HUES48 (cell line): ENCODE measurements around the gene OPHN1.
A peak's percentile ranks its signal among the peaks of the same experiment; 100 is the strongest.

Source experiments
- H3K27ac ChIP-seq: one replicate; pipeline ENCODE4 v1.7.0; 2013; ENCODE audit warnings: low read depth, low read length, inconsistent platforms
- H3K27me3 ChIP-seq: 2 replicates; pipeline ENCODE4 v1.6.1; 2013; ENCODE audit warnings: mild to moderate bottlenecking, low read length; ENCODE audit not compliant: control insufficient read depth, insufficient read depth
- H3K36me3 ChIP-seq: 2 replicates; pipeline ENCODE4 v1.6.1; 2013; ENCODE audit warnings: low read length; ENCODE audit not compliant: control insufficient read depth, insufficient read depth
- H3K4me1 ChIP-seq: 2 replicates; pipeline ENCODE4 v1.6.1; 2013; ENCODE audit warnings: mild to moderate bottlenecking, low read length; ENCODE audit not compliant: control insufficient read depth, insufficient read depth
- H3K4me3 ChIP-seq: 2 replicates; pipeline ENCODE4 v1.5.1; 2013; ENCODE audit warnings: mild to moderate bottlenecking, low read depth, low read length
- H3K9ac ChIP-seq: 2 replicates; pipeline ENCODE4 v1.6.1; 2013; ENCODE audit warnings: mild to moderate bottlenecking, low read depth, low read length, moderate library complexity
- H3K9me3 ChIP-seq: 2 replicates; pipeline ENCODE4 v1.6.1; 2013; ENCODE audit warnings: low read length; ENCODE audit not compliant: control insufficient read depth, insufficient read depth

The OPHN1 gene

DNA sequence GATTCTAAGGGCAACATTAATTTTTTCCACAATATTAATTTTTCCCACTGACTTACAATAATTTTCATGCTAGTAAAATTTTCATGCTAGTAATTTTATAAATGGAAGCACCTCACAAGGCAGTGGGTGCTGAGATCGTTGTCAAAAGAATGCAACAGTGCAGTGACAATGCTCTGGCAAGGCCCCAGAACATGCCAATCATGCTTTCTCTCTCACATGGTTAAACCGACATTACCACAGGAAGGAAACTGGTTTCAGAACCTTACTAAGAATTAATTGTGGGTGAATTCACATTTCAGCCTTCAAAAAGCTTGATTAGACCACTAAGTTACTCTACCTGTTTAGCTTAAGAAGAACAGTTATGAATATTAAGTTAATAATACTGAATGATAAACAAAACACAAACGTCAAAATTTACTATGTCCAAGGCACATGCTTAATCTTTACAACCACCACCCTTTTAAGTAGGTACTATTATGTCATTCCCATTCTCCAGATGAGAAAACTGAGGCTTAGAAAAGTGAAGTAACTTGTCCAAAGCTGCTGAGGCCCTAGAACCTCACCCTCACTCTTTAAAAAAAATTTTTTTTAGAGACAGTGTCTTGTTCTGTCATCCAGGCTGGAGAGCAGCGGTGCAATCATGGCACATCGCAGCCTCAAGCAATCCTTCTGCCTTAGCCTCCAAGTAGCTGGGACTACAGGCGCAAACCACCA is 10.0 kb upstream of the OPHN1 start:
- Histone ChIP-seq H3K4me1 (no peaks in the 10 kb centered on the region), H3K9me3 (peaks cover 36% of the 10 kb centered on the region), H3K27ac (no peak overlapping the region), H3K4me3 (no peak overlapping the region), H3K27me3 (no peaks in the 10 kb centered on the region), H3K9ac (no peak overlapping the region), H3K36me3 (no peaks in the 10 kb centered on the region)

DNA sequence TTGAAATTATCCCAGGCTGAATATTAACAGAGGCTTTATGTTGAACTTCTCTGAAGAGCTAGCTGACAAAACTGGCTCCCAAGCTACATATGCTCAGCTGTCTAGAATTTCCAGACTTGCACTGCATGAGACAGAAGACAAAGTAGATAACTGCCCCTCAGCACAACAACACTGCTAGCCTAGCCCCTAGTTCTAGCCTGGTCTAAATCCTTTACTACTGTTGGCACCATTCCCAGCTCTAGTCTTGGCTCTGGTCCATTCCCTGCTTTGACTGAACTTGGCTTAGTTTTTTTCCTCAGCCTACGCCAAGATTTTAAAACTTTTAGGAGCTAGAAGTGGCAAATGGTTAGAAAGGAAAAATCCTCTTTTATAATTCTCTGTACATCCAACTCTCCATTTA is 7.6 kb upstream of the OPHN1 start:
- Histone ChIP-seq H3K4me1 (no peaks in the 10 kb centered on the region), H3K9me3 (peaks cover 42% of the 10 kb centered on the region), H3K4me3 (no peak overlapping the region), H3K9ac (no peak overlapping the region), H3K27me3 (no peaks in the 10 kb centered on the region), H3K27ac (no peak overlapping the region), H3K36me3 (no peaks in the 10 kb centered on the region)

DNA sequence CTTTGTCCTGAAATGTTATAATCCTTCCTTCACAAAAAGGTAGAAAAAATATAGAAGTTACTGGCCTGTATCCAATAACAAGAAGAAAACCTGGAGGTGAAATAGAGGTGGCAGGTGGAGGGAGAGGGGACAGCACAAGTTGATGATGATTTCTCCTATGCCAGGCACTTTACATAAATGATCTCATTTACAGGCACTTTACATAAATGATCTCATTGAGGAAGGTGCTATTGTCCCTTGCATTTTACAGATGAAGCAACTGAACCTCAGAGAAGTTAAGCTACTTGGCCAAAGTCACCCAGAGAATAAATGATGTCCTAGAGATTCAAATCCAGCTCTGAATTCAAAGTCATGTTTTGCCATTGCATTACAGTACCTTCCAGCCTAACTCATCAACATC is 7.1 kb upstream of the OPHN1 start:
- no peaks in the 10 kb centered on the region for H3K4me1 ChIP-seq
- H3K36me3 ChIP-seq = no peaks in the 10 kb centered on the region
- no peak overlapping the region for H3K27ac ChIP-seq
- peaks cover 42% of the 10 kb centered on the region for H3K9me3 ChIP-seq
- H3K9ac ChIP-seq = no peak overlapping the region
- no peak overlapping the region for H3K4me3 ChIP-seq
- H3K27me3 ChIP-seq = no peaks in the 10 kb centered on the region

DNA sequence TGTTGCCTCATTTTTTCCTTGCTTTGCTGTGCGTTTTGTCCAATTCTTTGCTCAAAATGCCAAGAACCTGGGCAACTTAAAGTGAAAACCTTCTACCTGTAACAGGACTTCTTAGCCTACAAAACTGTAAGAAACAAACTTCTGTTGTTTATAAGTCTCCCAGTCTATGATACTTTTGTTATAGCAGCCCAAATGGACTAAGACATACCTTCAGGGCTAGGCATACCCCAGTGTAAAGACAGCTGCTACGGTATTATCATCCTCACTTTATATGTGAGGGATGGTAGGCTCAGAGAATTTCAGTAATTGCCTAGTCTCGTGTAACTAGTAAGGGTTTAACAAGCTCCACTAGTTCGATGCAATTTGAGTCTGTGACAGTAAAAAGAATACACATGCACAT is 6.0 kb upstream of the OPHN1 start:
- Histone ChIP-seq H3K9me3 (peaks cover 45% of the 10 kb centered on the region), H3K4me3 (no peak overlapping the region), H3K36me3 (no peaks in the 10 kb centered on the region), H3K27ac (no peak overlapping the region), H3K9ac (no peak overlapping the region), H3K27me3 (no peaks in the 10 kb centered on the region), H3K4me1 (no peaks in the 10 kb centered on the region; the same call in 1 of the 2 replicates)

DNA sequence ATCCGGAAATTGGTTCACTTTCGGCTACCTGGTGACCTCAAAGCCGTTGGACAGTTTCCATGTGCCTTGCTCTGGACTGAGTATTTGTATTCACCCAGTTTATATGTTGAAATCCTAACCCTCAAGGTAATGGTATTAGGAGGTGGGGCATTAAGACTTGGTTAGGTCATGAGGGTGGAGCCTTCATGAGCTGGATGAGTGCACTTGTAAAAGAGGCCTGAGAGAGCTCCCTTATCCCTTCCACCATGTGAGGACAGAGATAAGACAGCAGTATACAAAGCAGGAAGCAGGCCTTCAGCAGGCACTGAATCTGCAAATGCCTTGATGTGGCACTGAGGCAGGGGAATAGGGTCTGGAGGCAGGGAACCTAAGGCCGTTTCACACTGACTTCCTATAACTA is 5.3 kb upstream of the OPHN1 start:
- no peaks in the 10 kb centered on the region for H3K36me3 ChIP-seq
- H3K4me1 ChIP-seq = no peaks in the 10 kb centered on the region; the same call in 1 of the 2 replicates
- no peak overlapping the region for H3K4me3 ChIP-seq
- peaks cover 41% of the 10 kb centered on the region for H3K9me3 ChIP-seq
- H3K27me3 ChIP-seq = no peaks in the 10 kb centered on the region
- H3K9ac ChIP-seq = no peak overlapping the region
- H3K27ac ChIP-seq = no peak overlapping the region

DNA sequence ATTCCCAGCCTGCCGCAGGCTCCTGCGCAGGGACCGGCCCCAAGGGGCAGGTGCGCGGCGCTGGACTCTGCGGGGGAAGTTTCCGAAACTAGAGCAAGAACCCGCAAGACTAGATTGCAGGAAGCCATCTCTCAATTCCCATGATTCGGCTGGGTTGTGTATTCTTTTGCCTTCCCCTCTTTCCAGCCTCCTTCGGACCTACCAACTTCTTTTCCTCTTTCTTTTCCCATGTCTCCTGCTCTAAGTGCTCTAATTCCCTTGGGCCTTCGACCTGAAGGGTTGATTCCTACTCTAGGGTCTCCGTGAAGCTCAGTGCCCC is 645 bp upstream of the OPHN1 start:
- H3K36me3 ChIP-seq = 0 out of 2 replicates have a peak, but pooled peaks cover 6% of the 10 kb centered on the region
- peaks cover 15% of the 10 kb centered on the region for H3K9me3 ChIP-seq
- H3K9ac ChIP-seq = peak overlapping the region; percentile 48
- H3K4me1 ChIP-seq = no peaks in the 10 kb centered on the region; the same call in 1 of the 2 replicates
- peak overlapping the region; percentile 83 for H3K27ac ChIP-seq
- peak overlapping the region; percentile 57 for H3K4me3 ChIP-seq
- no peaks in the 10 kb centered on the region for H3K27me3 ChIP-seq

DNA sequence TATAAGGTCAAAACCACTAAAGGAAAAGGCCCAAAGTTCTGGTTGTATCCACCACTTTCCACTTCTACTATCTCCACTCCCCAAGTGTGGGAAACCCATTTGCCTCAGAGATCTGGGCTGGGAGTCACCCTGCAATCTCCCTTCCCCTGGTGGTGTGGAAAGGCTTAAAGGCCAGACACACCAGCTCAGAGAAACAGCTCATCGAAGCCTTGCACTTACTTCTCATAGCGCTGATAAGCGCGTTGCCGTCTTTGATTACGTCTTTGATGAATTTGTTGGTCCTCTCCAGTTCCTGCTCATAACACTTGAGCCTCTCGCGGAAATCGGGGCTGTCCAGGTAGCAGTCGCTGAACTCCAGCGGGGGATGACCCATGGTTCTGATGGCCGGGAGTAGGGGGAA is 647 bp downstream of the OPHN1 start:
- no peaks in the 10 kb centered on the region for H3K27me3 ChIP-seq
- 0 out of 2 replicates have a peak, but pooled peaks cover 6% of the 10 kb centered on the region for H3K36me3 ChIP-seq
- H3K4me1 ChIP-seq = no peaks in the 10 kb centered on the region; the same call in 1 of the 2 replicates
- H3K4me3 ChIP-seq = peak overlapping the region; percentile 57
- H3K27ac ChIP-seq = no peak overlapping the region
- no peak overlapping the region for H3K9ac ChIP-seq
- peaks cover 13% of the 10 kb centered on the region for H3K9me3 ChIP-seq

DNA sequence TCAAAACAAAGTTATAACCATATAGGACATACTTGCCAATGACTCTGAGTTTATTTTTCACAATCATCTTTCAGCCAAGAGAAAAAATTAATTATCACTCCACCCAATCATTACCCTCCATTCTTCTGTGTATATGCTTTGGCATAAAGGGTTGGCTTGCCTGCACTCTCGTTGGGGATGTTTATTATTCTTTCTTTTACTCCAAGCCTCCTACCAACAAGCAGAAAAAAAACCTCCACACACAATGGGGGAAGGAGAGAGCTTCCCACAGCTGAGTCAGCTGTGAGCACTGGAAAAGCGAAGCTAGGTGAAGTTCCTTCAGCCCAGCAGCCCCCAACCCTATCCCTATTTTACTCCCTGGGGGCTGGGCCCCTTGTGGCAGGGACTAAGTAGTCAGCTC is 1.5 kb downstream of the OPHN1 start:
- Histone ChIP-seq H3K4me3 (no peak overlapping the region), H3K9me3 (peaks cover 9% of the 10 kb centered on the region), H3K36me3 (0 out of 2 replicates have a peak, but pooled peaks cover 6% of the 10 kb centered on the region), H3K27me3 (no peaks in the 10 kb centered on the region), H3K27ac (no peak overlapping the region), H3K4me1 (no peaks in the 10 kb centered on the region; the same call in 1 of the 2 replicates), H3K9ac (no peak overlapping the region)

DNA sequence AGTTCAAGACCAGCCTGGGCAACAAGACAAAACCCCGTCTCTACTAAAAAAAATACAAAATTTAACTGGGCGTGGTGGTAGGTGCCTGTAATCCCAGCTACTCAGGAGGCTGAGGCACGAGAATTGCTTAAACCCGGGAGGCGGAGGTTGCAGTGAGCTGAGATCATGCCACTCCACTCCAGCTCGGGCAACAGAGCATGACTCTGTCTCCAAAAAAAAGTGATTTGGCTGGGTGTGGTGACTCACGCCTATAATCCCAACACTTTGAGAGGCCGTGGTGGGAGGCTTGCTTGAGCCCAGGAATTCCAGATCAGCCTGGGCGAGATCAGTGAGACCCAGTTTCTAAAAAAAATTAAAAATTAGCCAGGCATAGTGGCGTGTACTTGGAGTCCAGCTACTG is 4.1 kb downstream of the OPHN1 start:
- H3K9ac ChIP-seq = no peak overlapping the region
- H3K36me3 ChIP-seq = 0 out of 2 replicates have a peak, but pooled peaks cover 6% of the 10 kb centered on the region
- H3K9me3 ChIP-seq = peaks cover 17% of the 10 kb centered on the region
- no peak overlapping the region for H3K27ac ChIP-seq
- no peak overlapping the region for H3K4me3 ChIP-seq
- no peaks in the 10 kb centered on the region for H3K27me3 ChIP-seq
- H3K4me1 ChIP-seq = no peaks in the 10 kb centered on the region

DNA sequence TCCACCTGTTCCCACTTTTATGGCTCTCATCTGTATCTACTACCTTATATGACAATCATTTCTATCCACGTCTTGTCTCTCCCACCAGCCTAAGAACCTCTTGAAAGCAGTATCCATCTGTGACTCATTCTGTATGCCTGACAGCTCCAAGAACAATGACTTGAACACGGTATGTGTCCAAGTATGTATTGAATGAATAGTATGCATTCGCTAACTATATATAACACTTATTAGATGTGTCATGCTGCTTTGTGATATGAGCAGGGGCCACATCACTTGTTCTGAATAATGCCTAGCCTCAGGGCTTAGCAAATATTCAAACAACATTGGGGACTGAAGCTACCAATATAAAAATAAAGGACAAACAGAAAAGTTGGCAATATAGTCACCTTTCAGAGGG is 4.9 kb downstream of the OPHN1 start:
- Histone ChIP-seq H3K9me3 (peaks cover 17% of the 10 kb centered on the region), H3K9ac (no peak overlapping the region), H3K27me3 (no peaks in the 10 kb centered on the region), H3K36me3 (0 out of 2 replicates have a peak, but pooled peaks cover 6% of the 10 kb centered on the region), H3K27ac (no peak overlapping the region), H3K4me1 (no peaks in the 10 kb centered on the region), H3K4me3 (no peak overlapping the region)

DNA sequence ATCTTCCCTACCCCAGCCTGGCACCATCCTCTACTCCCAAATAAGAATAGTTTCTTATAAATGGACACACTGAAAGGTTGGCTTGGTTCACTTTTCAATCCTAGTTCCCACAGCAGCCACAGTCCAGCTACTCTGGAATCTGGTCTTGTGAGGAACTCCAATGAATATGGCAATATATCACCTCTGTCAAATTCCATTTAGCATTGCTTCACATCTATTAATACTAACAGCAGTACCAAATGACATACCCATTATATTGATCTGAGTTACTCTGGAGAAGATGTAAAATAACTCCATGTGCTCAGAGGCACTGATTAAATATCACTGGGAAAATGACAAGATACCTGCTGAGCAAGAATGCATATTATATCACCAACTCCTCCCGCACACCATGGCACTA is 8.6 kb downstream of the OPHN1 start:
- H3K27ac ChIP-seq = no peak overlapping the region
- H3K27me3 ChIP-seq = no peaks in the 10 kb centered on the region
- peaks cover 32% of the 10 kb centered on the region for H3K9me3 ChIP-seq
- H3K9ac ChIP-seq = no peak overlapping the region
- H3K36me3 ChIP-seq = no peaks in the 10 kb centered on the region
- no peak overlapping the region for H3K4me3 ChIP-seq
- no peaks in the 10 kb centered on the region for H3K4me1 ChIP-seq
